Liver (tissue), 3 donors: ENCODE measurements around the gene CAMKV.

Source experiments
- CTCF ChIP-seq: fragments of 150-350 bp; IDR thresholded peaks from 2 replicates; pipeline ENCODE4 v1.5.1; 2017; ENCODE audit warnings: improper control_type of control experiment, low read depth, low read length; ENCODE audit not compliant: missing input control
- REST ChIP-seq: IDR thresholded peaks from 2 replicates; pipeline ENCODE4 v1.6.1; 2016; ENCODE audit warnings: antibody characterized with exemption, mild to moderate bottlenecking
- RXRA ChIP-seq, 2 donors: IDR thresholded peaks; 2 replicates each; pipeline ENCODE4 v1.6.1; 2017 to 2018; ENCODE audit warnings: antibody characterized with exemption in 2 of 2, mild to moderate bottlenecking in 1 of 2
- YY1 ChIP-seq: IDR thresholded peaks from 2 replicates; pipeline ENCODE4 v1.6.1; 2016; ENCODE audit warnings: antibody characterized with exemption, mild to moderate bottlenecking
- donor health status: healthy.
- donor health status: healthy.

- TF ChIP-seq CTCF, result no peak
- TF ChIP-seq YY1, result no peak
- TF ChIP-seq REST, result no peak
- TF ChIP-seq RXRA (IDR thresholded peaks at IDR 0.05), result no peak
Observed at GRCh38 chr3:49903451-49904424, 34.0 kb upstream of the CAMKV start, which contains the start of gene MST1R.
